CD4-positive, alpha-beta T cell treated with Interferon gamma for 1 hour (primary cell): ENCODE measurements around the gene KCNH8.

Experiments used
- DNase-seq: peaks from one replicate; pipeline ENCODE4 v3.0.0-alpha.2; 2020

The KCNH8 gene

DNA sequence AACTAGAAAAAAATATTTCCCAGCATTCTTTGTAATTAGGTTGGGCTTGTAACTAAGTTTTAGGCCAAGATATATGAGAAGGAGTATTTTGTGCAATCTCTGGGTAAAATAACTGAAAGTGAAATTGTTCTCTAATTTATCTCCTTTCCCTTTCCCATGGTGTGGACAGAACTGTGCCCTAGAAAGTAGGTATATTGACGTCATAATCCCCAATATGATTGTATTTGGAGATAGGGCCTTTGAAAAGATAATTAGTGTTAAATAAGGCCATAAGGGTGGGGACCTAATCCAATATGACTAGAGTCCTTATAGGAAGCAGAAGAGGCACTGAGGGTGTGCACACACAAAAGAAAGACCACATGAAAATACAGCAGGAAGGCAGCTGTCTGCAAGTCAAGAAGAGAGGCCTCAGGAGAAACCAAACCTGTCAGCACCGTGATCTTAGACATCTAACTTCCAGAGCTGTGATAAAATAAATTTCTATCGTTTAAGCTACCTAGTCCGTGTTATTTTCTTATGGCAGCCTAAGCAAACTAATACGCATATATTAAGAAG lies 106.6 kb downstream of the KCNH8 start:
- no peak for DNase-seq

DNA sequence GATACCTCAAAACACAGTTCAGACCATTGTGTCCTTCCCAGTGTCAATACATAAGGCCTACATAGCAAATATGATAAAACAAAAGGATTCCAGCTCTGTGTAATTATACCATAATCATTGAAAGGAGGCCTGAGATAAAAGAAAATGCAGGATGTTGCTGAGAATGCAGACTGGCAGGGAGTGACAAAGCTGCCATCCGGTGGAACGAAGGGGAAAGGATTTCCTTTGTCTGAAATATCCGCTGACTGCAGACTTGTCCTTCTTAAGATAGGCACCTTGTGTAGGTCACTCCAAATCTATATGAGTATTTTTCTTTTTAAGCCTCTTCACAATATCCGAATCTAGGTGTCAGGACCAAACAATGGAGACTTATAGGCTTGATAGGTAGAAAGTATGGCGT lies 108.0 kb downstream of the KCNH8 start:
- DNase-seq = no peak

DNA sequence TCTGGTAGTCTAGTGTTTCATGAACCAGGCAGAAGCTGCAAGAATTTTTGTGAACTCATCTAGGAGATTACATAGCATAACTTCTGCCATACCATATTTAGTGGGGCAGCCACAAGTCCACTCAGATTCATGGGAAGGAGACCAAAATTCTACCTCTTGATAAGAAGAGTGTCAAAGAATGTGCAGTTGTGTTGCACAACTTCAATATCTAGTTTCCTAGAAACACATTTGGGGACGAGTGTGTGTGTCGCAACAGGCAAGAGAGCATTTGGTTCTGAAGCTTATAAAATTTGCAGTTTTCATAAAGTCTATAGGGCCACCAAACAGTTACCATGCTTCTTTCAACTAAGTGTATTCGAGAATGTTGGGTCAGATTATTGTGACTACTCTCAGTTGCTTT lies 115.3 kb downstream of the KCNH8 start:
- no peak for DNase-seq

DNA sequence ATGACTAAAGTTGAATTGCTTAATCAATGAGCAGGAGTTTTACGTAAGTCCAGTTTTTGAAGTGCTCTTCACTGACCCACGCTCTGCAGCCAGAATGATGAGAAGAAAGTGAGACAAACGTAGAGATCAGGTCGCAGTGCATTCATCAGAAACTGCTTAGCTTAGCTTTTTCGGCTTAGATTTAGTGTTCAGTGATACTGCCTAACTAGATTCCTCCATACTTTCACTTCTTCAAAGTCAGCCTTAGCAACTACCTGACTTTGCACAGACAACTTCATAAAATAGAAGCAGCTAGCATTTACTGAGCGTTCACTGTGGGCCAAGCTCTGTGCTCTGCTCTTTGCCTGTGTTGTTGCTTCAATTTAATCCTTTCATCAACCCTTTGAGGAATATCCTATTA lies 116.1 kb downstream of the KCNH8 start:
- no peak for DNase-seq

DNA sequence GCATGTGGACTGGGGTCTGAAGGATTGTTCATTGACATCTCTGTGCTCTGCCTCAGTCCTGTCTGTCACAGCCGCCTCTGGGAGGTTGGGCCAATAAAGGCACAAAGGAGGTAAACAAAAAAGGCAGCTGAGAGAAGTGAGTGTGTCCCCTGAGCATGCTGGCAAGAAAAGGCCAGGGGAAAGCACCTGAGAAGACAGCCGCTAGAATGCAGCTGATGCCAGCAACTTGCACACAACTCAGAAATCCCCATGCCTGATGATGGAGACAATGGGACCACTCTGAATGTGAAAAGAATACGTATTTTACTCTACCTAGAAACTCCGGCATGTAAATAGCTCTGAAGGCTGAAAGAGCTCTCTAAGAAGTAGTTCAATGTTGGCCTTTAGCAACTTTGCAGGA lies 118.7 kb downstream of the KCNH8 start:
- no peak for DNase-seq

DNA sequence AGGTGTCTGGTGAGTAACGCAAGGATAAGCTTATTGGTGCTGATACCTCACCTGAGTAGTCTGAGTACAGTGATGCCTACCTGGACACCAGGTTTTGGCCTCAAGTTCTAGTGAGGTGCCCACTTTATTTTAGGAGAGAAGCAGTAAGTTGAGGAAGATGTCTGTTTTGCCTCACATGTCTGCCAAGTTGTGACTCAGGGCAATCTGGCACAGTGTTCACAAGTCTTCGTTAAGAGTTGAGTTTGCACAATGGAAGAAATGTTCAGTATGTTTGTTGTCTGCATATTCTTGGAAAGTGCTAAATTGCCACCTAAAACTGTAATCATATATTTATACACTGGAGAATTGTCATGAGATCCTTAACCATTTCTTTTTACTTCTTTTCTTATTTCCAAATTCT lies 122.2 kb downstream of the KCNH8 start:
- DNase-seq = no peak

DNA sequence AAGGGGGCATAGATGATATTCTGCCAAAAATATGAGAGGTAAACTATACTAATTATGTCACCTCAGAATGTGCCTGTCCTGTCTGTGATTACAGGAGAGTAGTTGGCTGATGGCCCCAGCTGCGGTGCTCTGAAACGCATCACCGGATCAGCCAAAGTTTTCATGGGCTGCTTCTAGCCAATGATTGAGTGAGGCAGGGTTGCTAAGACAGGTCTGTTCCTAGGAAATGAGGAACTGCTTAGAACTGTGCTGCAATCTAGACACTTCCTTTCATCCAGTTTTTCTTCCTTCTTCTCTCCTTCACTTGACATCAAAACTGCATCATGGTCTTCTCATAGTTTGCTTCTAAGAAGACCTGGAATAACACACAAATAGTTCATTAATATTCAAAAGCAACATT lies 124.0 kb downstream of the KCNH8 start:
- no peak for DNase-seq

DNA sequence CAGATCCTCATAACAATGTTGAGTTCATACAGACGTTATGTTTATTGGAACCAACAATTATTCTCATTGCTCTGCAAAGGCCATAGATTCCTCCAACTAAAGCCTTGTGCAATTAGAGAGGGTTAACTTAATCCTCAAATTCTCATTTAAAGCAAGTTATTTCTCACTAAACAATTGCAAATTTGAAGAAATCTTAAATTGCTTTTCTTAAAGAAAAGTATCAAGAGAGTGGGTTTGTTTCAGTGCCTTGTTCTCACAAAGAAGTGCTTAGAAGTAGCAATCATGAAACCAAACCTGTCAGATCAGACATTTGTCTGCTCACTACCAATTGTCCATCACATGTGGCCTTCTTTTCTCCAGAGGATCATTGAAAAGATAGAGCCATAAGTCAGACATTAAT lies 124.8 kb downstream of the KCNH8 start:
- no peak for DNase-seq

DNA sequence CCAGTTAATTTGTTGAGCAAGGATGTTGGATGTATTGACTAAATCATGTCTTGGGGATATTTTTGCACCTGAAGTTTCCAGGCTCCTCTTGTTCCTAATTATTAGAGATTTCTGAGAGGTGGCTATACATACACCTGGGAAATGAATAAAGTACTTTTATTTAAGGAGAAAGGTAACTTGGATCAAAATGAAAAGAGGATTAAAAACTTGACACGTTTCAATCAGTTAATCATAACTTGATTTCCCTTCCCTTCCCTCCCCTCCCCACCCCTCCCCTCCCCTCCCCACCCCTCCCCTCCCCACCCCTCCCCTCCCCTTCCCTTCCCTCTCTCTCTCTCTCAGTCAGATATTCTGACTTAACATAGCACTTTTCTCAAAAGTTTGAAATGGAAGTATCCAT lies 126.3 kb downstream of the KCNH8 start:
- no peak for DNase-seq

DNA sequence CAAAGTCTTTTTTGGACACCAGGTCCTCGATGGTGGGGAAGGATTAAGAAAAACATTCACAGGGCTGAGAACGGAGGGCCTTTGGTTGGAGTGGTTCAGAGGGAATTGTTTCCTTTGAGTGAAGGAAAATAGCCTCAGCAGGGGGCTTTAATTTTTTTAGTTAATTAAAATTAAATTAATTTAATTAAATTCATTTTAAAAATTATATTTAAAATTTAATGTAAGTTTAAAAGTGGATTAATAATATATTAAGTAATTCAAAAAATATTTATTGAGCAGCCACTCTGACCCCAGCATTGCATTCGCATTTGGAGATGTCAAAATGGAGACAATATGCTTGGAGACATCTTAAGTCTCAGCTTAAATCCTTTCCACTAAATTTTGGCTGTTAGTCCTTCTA lies 136.7 kb downstream of the KCNH8 start:
- DNase-seq = no peak

DNA sequence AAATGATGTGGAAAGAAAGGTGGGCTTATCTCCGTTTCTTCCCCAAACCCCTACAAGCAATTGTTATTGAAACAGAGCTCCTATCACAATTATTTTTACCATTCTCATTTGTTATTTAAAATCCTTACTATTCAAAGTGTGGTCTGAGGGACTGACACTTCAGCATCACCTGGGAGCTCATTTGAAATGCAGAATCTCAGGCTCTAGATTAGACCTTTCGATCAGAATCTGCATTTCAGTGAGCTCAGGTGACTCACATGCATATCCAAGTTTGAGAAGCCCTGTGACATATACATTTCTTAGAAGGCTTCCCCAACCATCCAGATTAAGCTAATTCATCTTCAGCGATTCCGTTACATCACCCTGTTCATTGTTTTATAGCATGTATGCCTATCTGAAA lies 145.0 kb downstream of the KCNH8 start:
- no peak for DNase-seq

DNA sequence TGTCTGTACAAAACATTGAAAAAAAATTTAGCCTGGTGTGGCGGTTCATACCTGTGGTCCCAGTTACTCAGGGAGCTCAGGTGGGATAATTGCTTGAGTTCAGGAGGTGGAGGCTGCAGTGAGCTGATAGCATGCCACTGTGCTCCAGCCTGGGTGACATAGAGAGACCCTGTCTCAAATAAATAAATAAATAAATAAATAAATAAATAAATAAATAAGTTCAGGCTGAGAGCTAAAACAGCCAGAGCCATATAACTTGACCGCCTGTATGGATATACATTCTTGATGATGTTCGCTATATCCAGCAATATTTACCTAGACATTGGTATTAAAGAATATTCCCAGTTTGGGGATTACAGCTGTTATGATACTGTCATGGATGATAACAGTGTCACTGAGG lies 146.9 kb downstream of the KCNH8 start:
- DNase-seq = no peak

DNA sequence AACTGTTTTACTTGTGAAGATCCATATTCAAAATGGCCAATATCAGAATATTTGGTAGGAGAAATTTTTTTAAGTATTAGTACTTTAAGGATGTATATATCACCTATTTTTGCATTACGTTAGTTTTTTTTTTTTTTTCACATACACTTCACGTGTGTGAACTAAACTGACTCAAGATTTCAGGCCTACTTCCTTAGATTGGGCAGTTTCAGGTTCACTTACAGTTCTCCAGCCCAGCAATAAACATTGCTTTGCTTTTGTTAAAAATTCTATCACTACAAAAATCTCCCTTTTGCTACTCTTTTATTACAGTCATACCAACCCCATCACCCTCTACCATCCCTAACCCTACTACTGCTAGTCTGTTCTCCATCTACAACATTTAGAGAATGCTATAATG lies 183.6 kb downstream of the KCNH8 start:
- DNase-seq = no peak

DNA sequence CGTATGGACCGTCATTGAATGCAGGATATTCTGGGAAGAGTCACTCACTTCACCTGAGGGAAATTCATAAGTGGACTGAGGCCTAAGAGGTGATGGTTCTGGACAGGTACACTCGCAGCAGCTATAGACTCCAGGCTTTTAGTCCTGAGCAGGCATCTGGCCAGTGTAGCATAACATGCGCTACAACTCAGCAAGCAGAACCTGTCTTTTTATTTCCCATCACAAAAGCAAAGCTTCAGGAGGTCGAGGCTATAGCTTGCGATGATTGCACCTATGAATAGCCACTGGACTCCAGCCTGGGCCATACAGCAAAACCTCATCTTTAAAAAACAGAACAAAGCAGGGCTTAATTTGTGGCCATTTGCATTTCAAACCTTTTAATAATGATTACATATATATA lies 185.8 kb downstream of the KCNH8 start:
- no peak for DNase-seq

DNA sequence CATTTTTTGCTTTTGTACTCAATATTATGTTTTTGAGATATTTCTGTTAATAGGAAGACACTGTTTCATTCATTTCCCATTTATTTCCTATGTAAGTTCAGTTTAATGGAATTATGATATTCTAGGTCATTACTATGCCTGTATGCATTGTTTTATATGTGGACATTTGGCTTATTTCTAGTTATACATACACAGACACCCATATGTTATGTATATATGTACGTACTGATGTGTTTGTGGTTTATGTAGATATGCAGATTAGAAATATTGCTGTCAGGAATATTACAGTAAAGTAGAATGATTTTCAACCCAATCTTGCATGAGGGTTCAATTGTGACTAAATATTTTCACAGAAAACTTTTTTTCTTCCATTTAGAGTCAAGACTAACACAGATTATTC lies 190.5 kb downstream of the KCNH8 start:
- no peak for DNase-seq

DNA sequence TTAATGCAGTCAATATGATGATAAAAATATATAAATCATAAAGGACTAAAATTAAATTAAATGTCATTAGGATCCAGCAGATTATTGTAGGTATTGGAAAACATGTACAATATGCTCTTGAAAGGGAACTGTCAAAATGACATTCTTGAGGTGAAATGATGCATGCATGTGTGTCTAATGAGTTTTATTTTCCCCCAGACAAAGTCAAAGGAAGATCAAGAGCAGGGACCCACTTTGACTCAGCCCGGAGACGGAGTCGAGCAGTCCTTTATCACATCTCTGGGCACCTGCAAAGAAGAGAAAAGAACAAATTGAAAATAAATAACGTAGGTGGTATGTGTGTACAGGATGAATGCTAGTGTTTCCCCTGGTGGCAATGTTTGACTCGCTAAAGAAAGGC lies 194.1 kb downstream of the KCNH8 start:
- DNase-seq = no peak

DNA sequence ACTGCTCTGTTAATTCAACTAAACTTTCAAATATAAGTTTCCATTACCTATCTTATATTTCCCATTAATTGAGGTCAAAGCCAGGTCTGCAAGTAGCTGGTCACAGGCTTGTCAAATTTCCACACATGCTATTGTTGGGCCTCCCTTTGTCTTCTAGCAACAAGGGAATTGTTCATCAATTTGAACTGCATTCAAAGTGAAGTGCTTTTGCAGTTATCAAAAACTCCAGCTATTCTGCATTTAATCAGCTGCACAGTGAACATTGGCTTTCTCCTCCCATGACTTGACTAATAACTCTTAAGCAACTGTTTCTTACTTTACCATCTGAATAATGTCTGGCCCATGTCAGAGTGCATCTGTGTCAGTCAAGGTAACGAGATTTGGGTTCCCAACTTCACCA lies 198.4 kb downstream of the KCNH8 start:
- no peak for DNase-seq

DNA sequence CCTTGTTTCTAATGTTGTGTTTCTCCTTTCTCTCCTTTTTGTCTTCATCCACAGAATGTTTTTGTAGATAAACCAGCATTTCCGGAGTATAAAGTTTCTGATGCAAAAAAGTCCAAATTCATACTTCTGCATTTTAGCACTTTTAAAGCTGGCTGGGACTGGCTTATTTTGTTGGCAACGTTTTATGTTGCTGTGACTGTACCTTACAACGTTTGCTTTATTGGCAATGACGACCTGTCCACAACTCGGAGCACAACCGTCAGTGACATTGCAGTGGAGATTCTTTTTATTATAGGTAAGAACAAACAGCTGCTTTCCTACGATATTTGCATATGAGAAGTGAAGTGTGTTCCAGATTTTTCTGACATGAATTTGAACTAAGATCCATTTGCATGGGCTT lies 199.4 kb downstream of the KCNH8 start:
- DNase-seq = peak; percentile 22

DNA sequence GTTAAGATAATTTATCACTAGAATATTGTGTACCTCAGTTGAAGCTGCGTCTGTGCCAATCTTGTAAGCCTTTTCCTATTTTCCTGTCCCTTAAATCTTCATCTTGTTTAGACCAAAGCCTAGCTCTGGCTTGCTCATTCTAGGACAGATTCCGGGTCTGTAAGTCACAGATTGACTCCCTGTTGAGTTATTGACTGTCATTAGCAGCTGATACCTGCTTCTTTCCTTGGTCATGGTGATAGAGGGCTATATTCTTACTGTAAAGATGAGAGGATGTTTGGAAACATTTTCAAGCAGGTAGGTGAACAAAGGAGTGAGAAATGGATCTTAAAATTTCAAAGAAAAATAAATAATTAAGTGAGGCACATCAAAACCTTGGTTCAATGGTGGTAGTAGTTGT lies 200.2 kb downstream of the KCNH8 start:
- DNase-seq = no peak

DNA sequence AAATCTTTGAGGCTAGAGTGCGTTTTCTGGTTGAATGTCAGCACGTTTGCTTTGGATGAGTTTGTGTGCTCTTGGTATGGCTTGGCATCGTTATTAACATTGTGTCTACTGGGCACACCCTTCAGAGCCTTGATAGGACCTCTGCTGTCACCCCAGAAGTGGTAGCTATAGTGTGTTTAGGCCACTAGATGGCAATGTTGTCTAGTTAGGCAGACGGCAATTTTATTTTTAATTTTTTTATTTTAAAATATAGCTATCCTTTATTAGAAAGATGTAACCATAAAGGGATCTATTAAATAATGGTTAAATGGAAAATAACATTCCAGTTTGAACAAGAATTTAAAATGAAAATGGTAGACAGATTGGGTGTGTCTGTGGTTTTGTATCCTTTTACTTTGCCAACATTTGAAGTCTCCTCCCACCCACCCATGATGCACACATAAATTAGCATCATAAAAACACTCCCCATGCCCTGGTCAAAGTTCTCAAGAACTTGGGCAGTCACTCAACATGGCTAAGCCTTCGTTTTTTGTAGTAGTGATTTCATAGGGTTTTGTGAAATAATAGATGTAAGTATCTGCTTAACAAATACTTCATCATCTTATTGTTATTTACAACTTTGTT lies 200.7 kb downstream of the KCNH8 start:
- peak; percentile 9 for DNase-seq

DNA sequence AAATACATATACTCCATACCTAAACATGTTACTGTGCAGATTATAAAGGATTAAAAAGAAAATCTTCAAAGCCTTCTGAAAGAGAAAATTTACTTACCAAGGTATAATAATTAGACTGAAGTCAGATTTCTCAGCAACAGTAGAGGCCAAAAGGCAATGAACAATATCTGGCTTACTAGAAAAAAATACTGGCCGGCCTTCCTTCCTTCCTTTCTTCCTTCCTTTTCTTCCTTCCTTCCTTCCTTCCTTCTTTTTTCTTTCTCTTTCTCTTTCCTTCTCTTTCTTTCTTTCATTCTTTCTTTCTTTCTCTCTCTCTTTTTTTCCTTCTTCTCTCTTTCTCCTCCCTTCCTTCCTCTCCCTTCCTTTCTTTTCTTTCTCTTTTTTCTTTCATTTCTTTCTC lies 209.6 kb downstream of the KCNH8 start:
- no peak for DNase-seq

DNA sequence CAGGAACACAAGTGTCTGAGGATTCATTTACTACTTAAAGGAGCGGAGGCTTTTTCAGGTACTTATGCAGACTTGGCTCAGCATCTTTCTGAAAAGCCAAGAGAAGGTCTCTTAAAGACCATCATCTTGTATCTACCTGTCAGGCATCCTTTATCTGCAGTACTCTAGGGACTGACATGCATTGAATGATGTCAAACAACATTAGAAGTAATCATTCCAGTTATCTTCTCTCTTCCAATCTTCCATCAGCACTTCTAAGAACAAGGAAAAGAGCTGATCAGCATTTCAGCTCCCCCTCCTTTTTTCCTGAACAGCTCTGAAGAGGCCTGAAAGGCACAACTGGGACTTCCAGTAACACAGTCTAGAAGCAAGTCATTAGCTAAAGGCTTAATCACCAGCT lies 214.8 kb downstream of the KCNH8 start:
- no peak for DNase-seq

DNA sequence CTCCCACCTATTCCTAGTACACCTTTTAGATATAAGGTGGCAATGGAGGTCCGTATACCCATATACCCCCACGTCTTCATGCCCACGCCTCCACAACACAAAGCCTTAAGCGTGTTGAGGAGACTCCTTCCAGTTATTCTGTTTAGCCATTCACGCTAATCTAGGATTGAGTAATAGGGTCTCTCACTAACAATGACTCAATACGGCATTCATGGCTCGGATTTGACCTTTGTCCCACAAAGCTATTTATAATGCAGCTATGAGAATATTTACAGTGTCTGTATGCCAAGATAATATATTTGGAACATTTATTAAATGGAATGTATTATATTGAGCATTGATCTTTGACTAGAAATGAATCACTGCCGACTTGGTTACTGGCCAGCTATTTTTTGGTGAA lies 215.8 kb downstream of the KCNH8 start:
- no peak for DNase-seq

DNA sequence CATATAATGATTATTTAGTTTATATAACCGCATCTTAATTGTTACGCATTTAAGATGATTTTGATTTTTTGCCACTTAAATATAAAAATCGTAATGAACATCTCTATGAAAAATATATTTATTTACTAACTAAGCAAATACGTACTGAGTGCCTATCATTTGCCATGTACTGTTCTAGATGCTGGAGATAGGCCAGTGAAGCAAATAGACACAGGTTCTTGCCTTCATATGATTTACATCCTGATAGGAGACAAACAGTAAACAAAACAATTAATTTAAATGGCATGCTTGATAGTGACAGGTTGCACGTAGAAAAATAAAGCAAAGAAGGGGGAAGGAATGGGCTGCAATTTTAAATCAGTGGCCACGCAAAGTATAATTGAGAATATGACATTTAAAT lies 217.2 kb downstream of the KCNH8 start:
- DNase-seq = no peak

DNA sequence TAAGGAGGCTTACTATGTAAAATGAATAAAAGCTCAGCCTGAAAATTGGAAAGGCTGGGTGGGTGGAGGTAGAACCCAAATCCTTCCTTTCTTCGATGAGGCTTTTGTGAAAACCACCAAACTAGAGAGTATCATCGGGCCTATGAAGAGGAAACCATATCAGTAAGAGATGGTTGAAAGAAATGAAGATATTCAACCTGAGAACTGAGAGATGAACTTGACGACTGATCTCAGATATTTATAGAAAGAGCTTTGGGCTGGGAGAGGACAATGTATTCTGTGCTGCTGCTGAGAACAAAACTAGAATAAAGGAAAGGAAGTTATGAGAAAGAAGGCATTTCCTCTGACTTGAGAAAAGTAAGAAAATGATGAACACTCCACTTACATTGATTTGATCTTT lies 236.6 kb downstream of the KCNH8 start:
- DNase-seq = no peak

DNA sequence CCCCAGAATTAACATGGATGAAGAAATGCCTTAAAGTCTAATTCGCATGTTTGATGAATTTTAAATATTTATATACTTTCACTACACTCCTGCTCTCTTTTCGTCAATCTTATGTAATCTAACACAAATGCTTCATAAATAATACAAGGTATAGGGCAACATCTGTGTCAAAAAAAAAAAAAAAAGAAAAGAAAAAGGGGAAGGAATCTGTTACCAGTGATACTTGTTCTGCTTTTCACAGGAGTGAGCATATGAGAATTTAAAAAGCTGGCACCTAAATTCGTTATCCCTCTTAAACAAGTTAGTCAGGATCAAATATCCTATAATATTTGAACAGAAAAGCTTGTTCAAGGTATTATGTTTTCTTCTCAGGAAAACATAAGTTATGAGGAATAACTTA lies 243.8 kb downstream of the KCNH8 start:
- DNase-seq = no peak
